GM18505 (cell line): ENCODE data around the gene SMLR1.

Experiments used
- ATAC-seq: cut with Tn5 transposase; IDR thresholded peaks from one replicate; pipeline ENCODE4 v1.9.1; 2021; ENCODE audit not compliant: unreplicated experiment
- POLR2A ChIP-seq: IDR thresholded peaks from 4 replicates; pipeline ENCODE4 v1.6.1; 2011; ENCODE audit warnings: borderline replicate concordance; ENCODE audit not compliant: insufficient read depth, insufficient read length; ENCODE audit errors: extremely low read depth

SMLR1 gene

GRCh38 chr6:130810307-130811030 lies 16.7 kb upstream of the SMLR1 start:
- no peak for ATAC-seq
- no peak for TF ChIP-seq POLR2A

DNA sequence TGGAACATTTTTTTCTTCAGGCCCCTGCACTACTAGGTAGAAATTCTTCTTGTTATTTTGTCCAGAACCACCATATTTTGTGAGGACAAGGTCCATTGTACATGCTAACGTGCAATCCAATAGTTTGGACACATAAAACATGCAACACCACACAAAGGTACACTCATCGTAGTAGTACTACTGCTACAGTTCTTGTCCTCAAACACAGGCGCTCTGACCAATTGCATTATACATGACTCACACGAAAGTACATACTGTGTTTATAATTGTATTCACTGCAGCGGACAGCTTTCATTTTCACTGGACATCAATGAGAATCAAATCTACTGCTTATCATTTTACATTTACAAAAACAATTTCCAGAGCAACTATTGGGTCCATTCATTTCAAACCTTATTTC lies 15.3 kb upstream of the SMLR1 start:
- ATAC-seq: no peak
- TF ChIP-seq POLR2A: no peak

DNA sequence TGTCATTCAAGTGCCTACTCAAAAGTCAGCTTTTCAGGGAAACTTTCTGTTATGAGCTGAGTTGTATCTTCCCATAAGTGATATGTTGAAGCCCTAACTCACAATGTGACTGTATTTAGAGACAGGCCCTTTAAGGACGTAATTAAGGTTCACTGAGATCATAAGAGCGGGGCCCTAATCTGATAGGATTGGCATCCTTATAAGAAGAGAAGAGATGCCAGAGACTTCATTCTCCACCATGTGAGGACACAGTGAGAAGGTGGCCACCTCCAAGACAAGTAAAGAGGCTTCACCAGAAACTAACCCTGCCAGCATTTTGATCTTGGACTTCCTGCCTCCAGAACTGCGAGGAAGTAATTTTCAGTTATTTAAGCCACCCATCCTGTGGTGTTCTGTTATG lies 12.7 kb upstream of the SMLR1 start:
- ATAC-seq: no peak
- no peak for TF ChIP-seq POLR2A

GRCh38 chr6:130815200-130816071 lies 11.8 kb upstream of the SMLR1 start:
- TF ChIP-seq POLR2A: no peak
- ATAC-seq: no peak

- ATAC-seq: no peak
- TF ChIP-seq POLR2A: no peak
Observed at GRCh38 chr6:130822736-130823135, 4.5 kb upstream of the SMLR1 start.

DNA sequence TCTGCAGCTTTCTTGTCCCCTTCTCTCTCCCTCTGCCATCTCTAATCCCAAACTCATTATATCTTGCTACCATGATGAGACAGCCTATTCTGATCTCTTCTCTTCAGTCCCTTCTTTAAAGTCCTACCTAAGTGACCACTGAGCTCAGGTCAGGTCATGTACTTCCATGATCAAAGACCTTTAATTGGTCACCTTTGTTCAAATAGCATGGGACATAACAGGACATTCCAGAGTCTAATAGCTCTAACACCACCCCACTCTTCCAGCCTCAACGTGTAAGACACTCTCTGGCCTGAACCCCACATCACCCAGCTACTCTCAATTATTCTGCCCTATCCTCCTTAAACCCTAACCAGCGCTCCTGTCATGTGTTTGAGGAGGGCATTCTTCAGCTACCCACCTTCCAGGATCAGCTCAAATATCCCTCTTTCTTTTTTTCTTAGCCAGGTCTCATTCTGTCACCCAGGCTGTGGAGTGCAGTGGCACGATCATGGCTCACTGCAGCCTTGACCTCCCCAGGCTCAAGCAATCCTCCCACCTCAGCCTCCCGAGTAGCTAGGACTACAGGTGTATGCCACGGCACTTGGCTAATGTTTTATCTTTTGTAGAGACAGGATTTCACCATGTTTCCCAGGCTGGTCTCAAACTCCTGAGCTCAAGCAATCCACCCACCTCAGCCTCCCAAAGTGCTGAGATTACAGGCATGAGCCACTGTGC lies 2.1 kb upstream of the SMLR1 start:
- ATAC-seq: no peak
- no peak for TF ChIP-seq POLR2A

DNA sequence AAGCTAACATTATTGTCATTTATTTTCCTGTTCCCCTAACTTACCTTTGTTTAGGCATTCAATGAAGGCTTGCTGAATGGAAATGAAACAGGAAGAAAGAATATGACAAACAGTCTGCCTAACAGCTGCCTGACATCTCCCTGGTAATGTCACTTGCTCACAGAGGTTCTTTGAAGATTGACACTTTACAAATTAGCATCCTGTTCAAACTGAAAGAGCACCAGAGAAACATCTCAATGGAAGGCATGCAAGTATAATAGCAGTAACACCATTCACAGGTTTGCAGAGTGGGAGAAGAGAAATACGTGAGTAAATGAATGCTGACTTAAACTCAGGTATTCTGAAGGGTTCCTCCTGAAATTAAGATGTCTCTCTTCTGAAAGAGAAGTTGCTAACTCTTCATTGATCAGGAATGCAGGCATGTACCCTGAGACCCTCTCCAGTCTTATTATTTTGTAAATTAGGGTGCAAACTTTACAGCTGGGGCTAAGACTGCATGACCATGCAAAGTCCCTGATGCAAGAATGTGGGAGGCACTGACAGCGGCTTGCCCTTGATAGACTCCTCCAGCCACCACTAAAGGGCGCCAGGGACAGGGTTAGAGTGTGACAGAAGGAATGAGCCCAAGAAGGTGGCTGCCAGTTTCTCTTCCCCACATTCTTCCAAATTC lies 1.3 kb upstream of the SMLR1 start:
- no peak for ATAC-seq
- no peak for TF ChIP-seq POLR2A

- ATAC-seq: no peak
- no peak for TF ChIP-seq POLR2A
Observed at GRCh38 chr6:130826442-130827246, 562 bp upstream of the SMLR1 start.

GRCh38 chr6:130829333-130829910 lies 2.2 kb downstream of the SMLR1 start:
- no peak for ATAC-seq
- TF ChIP-seq POLR2A: no peak

DNA sequence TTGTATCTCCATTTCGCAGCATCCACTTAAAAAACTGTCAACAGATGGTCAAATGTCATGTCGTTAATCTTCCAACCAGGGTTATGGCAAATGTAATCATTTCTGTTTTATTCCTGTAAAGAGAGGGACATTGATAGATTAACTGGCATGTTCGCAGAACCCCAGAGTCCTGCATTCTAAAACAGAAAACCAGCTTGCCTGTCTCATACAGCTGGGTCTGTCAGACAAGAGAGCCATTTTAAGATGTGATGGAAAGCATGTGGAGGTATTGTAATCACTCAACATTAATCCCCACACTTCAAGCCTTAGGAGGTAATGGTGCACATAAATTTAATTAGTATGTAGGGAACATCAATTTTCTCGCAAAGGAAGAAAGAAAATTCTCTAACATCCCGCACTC lies 4.4 kb downstream of the SMLR1 start:
- ATAC-seq: no peak

GRCh38 chr6:130833569-130833968 lies 6.4 kb downstream of the SMLR1 start:
- ATAC-seq: no peak
- TF ChIP-seq POLR2A: no peak

More for the DNA sequence above, 4.4 kb downstream of the SMLR1 start:
- no peak for TF ChIP-seq POLR2A
